Astrocyte of the spinal cord (primary cell): Measurements from ENCODE around the gene S100A14.
"Not testable (repeated sequence)": the region's sequence is repeated elsewhere in the genome, so short reads cannot be mapped to it uniquely, and the experiment has no call there.

Experiments
- DNase-seq: peaks from one replicate; pipeline ENCODE4 v3.0.0; 2011; ENCODE audit warnings: low read depth, low spot score
- H3K4me3 ChIP-seq: 2 replicates; pipeline ENCODE4 v1.5.1; 2011; ENCODE audit warnings: low read depth, mild to moderate bottlenecking, low read length, moderate library complexity
- CTCF ChIP-seq: IDR thresholded peaks from 2 replicates; pipeline ENCODE4 v1.5.1; 2012; ENCODE audit warnings: low read depth, mild to moderate bottlenecking, low read length, inconsistent platforms
- in situ Hi-C: cut with HindIII; loops from 2 replicates; pipeline ENCODE4 v1.10.0; 2017; ENCODE audit warnings: low sequenced_read_pairs

The S100A14 gene

GRCh38 chr1:153648000-153648643 is 32.0 kb upstream of the S100A14 start:
- no peak for TF ChIP-seq CTCF
- H3K4me3 ChIP-seq, result no peak overlapping the region
- in situ Hi-C loops, result no loop called here
- DNase-seq, result no peak

GRCh38 chr1:153647346-153647714 is 31.2 kb upstream of the S100A14 start:
- no peak for TF ChIP-seq CTCF
- DNase-seq, result no peak
- no peak overlapping the region for H3K4me3 ChIP-seq
- in situ Hi-C loops, result no loop called here

- DNase-seq, result no peak
- H3K4me3 ChIP-seq, result no peak overlapping the region
- in situ Hi-C loops, result no loop called here
- no peak for TF ChIP-seq CTCF
Observed at GRCh38 chr1:153646672-153647345, 30.7 kb upstream of the S100A14 start.

DNA sequence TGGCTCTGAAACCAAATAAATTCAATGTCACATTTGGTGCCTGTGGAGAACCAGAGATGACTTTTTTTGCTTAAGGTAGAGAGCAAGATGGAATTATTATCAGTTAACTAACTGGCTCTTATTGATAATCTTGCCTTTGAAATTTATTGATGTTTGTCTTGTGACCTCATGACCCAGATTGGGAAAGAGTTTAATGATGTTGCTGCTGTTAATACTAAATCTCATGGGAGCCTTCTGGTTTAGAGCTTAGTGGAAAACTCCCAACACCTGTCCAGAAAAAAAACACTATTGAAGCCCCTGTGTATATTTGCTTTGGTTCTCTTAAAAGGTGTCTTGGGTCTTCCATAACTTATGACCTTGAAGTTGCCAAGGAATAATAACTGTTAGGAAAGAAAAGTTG is 27.7 kb upstream of the S100A14 start:
- in situ Hi-C loops, result no loop called here
- DNase-seq, result no peak
- no peak overlapping the region for H3K4me3 ChIP-seq
- TF ChIP-seq CTCF, result no peak

GRCh38 chr1:153643100-153643499 is 27.0 kb upstream of the S100A14 start:
- TF ChIP-seq CTCF, result no peak
- no peak for DNase-seq
- in situ Hi-C loops, result no loop called here
- H3K4me3 ChIP-seq, result no peak overlapping the region

- H3K4me3 ChIP-seq, result no peak overlapping the region
- in situ Hi-C loops, result no loop called here
- TF ChIP-seq CTCF, result no peak
- DNase-seq, result no peak
Observed at GRCh38 chr1:153642161-153642560, 26.0 kb upstream of the S100A14 start.

DNA sequence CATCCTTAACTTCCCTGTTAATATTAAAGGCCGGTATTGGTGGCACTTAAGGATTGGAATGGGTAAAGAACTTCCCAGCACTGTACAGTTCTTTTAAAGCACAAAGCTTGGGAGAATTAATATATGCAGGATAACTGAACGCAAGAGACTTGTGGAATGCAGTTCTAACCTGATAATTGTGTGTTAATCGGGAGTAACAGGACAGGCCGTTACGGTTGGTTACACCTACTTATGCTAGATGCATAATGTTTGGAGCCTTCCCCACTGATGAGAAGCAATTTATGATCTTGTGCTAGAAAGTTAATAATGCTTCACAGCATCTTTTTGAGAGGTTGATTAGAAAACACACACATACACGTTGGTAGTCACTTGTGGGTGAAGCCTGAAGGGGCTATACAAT is 24.7 kb upstream of the S100A14 start:
- in situ Hi-C loops, result no loop called here
- TF ChIP-seq CTCF, result no peak
- H3K4me3 ChIP-seq, result no peak overlapping the region
- no peak for DNase-seq

- in situ Hi-C loops, H3K4me3 ChIP-seq, DNase-seq: not testable (repeated sequence)
Observed at GRCh38 chr1:153640213-153640612, 24.1 kb upstream of the S100A14 start.
